Kidney epithelial cell (primary cell): ENCODE results near the gene OSBP2. TPM values are rescaled to one million over a fixed set of nuclear protein-coding genes. Genes with fewer than 3 reads are reported as not detected.

Source experiments
- DNase-seq: peaks from one replicate; pipeline ENCODE4 v3.0.0-alpha.2; 2010; ENCODE audit warnings: low read depth
- H3K27me3 ChIP-seq: 2 replicates; pipeline ENCODE4 v1.6.0; 2011; ENCODE audit warnings: low read length; ENCODE audit not compliant: control insufficient read depth, insufficient read depth
- H3K36me3 ChIP-seq: 2 replicates; pipeline ENCODE4 v1.5.1; 2011; ENCODE audit warnings: low read length; ENCODE audit not compliant: control insufficient read depth, insufficient read depth
- H3K4me3 ChIP-seq: 2 replicates; pipeline ENCODE4 v1.5.1; 2011; ENCODE audit warnings: low read depth, mild to moderate bottlenecking, control low read depth, low read length
- total RNA-seq: library from RNA; depleted of rRNA; stranded (reverse); fragments of >200 nt; gene quantifications from 2 replicates; pipeline ENCODE4 v1.2.3, GENCODE V29; 2015
- TF ChIP-seq, protein P1 (sequence below): IDR thresholded peaks from 2 replicates; pipeline ENCODE4 v1.5.1; 2011; ENCODE audit warnings: mild to moderate bottlenecking, moderate library complexity, low read length, control low read depth, inconsistent platforms; ENCODE audit not compliant: insufficient read depth, poor library complexity, severe bottlenecking

The OSBP2 gene
- total RNA-seq, 1 donor from 2014 or later = 5.0 TPM

DNA sequence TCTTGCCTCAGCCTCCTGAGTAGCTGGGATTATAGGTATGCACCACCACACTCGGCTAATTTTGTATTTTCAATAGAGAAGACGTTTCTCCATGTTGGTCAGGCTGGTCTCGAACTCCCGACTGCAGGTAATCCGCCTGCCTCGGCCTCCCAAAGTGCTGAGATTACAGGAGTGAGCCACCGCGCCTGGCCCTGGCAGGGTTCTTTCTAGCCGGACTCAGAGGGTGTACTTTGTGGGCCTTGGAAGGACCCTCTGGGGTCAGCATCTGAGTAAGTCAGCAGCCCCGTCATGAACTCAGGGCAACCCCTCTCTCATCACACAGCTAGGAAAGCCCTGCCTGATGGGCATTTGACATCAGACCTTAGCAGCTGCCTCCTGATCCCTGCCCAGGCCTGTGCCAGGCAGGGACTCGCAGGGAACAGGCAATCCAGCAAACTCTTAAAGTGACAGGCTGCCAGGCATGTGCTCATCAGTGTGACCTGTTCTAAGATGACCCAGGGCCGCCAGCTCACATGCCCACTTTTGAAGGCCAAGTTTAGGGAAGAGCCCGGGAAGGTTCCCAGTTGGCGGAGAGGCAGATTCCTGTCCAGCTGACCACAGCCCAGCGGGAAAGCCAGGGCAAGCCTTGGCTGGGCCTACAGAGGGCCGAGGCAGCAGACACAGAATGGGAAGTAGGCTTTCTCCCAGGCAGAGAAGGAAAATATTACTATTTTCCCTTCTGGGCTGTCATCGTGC is 181.0 kb downstream of the OSBP2 start:
- Histone ChIP-seq H3K36me3 (no peaks in the 10 kb centered on the region), H3K4me3 (no peak overlapping the region), H3K27me3 (no peaks in the 10 kb centered on the region)
- TF ChIP-seq, protein P1, sequence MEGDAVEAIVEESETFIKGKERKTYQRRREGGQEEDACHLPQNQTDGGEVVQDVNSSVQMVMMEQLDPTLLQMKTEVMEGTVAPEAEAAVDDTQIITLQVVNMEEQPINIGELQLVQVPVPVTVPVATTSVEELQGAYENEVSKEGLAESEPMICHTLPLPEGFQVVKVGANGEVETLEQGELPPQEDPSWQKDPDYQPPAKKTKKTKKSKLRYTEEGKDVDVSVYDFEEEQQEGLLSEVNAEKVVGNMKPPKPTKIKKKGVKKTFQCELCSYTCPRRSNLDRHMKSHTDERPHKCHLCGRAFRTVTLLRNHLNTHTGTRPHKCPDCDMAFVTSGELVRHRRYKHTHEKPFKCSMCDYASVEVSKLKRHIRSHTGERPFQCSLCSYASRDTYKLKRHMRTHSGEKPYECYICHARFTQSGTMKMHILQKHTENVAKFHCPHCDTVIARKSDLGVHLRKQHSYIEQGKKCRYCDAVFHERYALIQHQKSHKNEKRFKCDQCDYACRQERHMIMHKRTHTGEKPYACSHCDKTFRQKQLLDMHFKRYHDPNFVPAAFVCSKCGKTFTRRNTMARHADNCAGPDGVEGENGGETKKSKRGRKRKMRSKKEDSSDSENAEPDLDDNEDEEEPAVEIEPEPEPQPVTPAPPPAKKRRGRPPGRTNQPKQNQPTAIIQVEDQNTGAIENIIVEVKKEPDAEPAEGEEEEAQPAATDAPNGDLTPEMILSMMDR = no peak
- DNase-seq = no peak

DNA sequence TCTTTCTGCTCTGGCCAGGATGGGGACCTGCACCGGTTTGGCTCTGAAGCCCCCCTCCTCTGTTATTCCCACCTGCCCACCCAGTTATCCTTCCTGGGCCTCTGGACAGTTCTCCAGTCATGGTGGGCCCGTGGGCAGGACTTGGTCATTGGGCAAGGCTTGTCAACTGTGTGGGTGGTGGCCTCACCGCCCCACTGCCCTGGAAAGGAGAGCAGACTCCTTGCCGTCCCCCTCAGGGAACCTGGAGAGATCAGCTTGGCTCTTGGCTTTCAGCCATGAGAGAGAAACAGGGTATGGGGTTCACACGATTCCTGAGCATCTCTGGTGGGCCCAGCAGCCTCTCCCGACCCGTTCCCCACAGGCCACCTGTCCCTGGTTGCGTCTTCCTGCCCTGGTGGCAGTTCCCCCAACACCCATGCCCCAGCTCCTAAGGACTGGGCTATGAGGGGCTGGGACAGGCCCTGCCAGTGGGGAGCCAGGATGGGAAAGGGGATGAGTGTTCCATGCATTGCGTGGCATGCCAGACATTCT is 181.6 kb downstream of the OSBP2 start:
- DNase-seq = no peak
- no peaks in the 10 kb centered on the region for H3K27me3 ChIP-seq
- no peaks in the 10 kb centered on the region for H3K36me3 ChIP-seq
- H3K4me3 ChIP-seq = no peak overlapping the region
- TF ChIP-seq, protein P1 = no peak

DNA sequence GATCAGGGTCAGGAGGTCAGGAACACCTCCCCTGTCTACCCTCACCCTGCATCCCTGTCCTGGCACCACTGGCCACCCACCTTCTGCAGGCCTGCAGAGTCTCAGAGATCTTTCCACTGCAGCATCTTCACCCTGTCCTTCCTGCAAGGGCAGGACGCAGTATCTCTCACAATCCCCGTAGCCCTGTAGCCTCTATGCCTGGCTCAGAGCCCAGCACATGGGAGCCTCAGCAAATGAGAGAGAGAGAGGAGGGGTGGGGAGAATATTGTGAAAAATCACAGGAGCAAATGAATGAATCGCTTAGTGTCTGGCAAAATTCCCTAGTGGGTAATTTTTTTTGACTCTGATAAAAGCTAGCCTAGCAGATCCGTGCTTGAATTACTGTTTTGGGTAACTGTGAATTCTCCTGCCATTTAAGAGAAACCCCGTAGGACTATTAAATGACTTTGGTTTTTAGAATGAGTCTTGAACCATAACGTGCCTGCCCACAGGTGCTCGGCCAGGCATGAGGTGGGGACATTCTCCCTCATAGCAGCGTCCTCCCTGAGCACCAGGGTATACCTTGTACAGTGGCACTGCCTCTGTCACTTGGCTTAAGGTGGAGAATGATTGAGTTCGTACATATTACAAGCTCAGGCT is 182.4 kb downstream of the OSBP2 start:
- TF ChIP-seq, protein P1 = no peak
- Histone ChIP-seq H3K4me3 (no peak overlapping the region), H3K36me3 (no peaks in the 10 kb centered on the region), H3K27me3 (no peaks in the 10 kb centered on the region)
- no peak for DNase-seq

DNA sequence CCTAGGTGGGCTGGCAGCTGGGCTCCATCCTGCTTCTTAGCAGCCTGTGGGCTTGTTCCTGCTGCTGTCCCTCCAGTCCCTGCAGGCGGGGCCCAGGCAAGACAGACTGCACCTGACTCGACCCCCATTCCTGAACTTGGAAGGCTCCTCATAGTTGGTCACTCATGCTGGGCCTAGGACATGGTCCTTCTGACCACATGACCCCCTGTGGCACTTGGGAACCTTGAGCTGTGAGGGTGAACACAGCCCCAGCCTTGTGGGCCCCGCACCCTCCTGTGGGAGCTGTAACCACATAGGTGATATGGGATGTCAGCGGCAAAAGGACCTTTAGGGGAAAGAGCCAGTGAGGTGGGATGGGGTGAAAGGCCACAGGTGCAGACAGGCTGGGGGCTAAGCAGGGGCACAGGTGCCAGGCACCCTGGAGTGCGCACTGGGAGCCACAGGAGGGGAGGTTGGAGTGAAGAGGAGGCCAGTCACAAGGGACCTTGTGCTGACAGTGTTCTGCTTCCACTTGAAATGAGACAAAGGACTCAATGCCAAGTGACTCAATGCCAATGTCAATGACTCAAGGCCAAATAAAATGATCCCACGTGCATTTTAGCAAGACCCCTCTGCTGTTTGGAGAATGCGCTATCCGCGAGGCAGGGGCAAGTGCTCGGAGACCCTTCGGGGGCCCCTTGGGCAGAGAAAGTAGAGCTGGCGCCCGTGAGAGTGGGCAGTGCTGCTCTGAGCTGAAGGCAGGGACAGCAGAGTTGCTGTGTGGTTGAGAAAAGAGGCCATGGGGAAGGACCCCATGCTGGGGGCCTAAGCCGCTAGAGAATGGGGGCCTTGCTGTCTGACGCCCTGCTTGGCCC is 183.2 kb downstream of the OSBP2 start:
- DNase-seq = no peak
- no peak overlapping the region for H3K4me3 ChIP-seq
- TF ChIP-seq, protein P1 = no peak
- H3K36me3 ChIP-seq = no peaks in the 10 kb centered on the region
- H3K27me3 ChIP-seq = no peaks in the 10 kb centered on the region

DNA sequence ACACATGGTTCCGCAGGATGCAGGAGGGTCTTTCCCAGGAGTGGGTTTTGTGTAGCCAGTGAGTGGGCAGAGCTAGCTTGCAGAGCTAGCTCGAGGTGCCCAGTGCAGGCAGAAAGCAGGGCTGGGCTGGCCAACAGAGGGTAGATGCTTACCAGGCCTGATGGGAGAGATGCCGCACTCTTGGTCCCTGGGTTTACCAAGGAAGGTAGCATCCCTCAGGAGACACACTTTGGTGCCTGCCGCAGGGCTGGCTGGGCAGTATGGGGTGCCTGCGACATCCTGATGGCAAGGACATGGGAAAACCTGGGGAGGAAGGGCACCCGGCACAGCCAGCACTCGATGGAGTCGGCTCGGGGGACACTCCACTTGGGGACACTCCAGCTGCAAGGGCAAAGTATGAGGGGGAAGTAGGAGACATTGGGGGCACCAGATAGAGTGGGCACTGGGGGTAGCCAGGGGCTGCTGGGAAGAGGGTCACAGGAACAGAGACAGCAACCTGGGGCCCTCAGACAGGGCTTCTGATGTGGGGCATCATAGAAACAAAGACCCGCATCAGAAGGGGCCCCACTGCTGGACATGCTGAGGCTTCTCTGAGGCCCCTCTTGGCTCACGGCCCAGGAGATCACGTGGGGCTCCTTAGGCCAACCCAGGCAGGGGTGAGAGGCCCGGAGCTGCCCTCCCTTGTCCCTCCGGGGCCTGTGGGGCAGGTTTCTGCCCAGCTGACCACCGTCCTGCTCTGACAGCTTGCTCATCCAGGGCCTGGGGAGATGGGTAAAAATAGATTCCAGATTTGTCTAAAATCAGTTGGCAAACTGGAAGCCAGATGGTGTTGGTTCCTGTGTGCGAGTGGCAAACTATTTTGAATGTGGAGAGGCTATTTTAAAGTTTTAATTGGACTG is 184.1 kb downstream of the OSBP2 start:
- Histone ChIP-seq H3K27me3 (no peaks in the 10 kb centered on the region), H3K4me3 (no peak overlapping the region), H3K36me3 (no peaks in the 10 kb centered on the region)
- TF ChIP-seq, protein P1 = no peak
- DNase-seq = no peak
